Measurements from ENCODE around the gene TMPRSS6. TPM values are rescaled to one million over a fixed set of nuclear protein-coding genes. Genes with fewer than 3 reads are reported as not detected.

TMPRSS6 gene
- polyA plus RNA-seq, 6 donors from 2014 or later = 0.08 TPM; not detected in 5

DNA sequence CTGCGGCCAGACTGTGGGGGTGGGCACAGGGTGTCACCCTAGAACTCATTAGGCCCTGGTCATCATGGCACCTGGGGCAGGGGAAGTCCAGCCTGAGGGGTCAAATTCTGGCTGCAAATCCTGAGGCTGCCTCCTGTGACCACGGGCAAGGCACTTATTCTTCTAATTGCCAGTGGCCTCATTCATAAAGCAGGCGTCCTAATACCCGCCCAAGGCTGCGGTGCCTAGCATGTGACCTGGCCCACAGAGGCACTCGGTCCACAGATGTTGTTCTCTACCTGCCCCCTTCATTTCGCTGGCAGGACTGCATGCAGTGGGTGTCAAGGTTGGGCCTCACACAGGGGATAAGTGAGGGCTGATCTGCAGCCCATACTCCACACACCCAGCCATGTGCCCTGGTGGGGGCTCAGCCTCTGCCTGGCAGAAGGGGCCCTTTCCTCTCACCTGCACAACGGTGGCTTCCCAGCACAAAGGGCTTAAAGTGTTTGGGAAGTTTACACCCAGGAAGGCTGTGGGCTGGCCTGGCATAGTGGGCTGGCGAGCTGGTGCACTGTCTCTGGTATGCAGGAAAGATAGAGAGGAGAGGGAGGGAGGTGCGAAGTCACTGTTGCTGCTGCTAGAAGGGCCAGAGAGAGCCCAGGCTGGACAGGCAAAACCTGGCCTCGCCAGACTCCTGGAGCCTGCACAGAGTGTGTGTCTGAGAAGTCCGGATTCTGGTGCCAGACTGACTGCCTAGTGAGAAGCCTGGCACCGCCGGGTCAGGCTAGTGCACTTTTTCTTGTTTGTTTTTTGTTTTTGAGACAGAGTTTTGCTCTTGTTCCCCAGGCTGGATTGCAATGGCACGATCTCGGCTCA lies 86.8 kb downstream of the TMPRSS6 start:
- Mint-ChIP-seq H3K27me3 (no peaks in the 10 kb centered on the region), H3K27ac (no peak overlapping the region), H3K4me3 (peak overlapping the region in 1 of 8 donors; percentile 22), H3K36me3 (no peaks in the 10 kb centered on the region), H3K4me1 (peaks cover 17 to 28% (median 24%) of the 10 kb centered on the region in 3 donors), H3K9me3 (no peaks in the 10 kb centered on the region)
- no peak for ATAC-seq (ENCODE audit: low read depth in 2 of 2)
- DNase-seq = no peak

- ATAC-seq (ENCODE audit: low read depth in 2 of 2) (peak; percentile 55 to 57), DNase-seq (peak; percentile 37)
- H3K4me3 Mint-ChIP-seq = peak overlapping the region; percentile 44 to 87 (median 76)
- H3K4me1 Mint-ChIP-seq = peaks cover 17 to 28% (median 24%) of the 10 kb centered on the region in 3 donors
- H3K27ac Mint-ChIP-seq = peak overlapping the region in 3 of 6 donors; percentile 50 to 69 (median 65)
- no peaks in the 10 kb centered on the region for H3K36me3 Mint-ChIP-seq
- no peaks in the 10 kb centered on the region for H3K9me3 Mint-ChIP-seq
- no peaks in the 10 kb centered on the region for H3K27me3 Mint-ChIP-seq
Observed at GRCh38 chr22:37021710-37022482, 87.6 kb downstream of the TMPRSS6 start.

DNA sequence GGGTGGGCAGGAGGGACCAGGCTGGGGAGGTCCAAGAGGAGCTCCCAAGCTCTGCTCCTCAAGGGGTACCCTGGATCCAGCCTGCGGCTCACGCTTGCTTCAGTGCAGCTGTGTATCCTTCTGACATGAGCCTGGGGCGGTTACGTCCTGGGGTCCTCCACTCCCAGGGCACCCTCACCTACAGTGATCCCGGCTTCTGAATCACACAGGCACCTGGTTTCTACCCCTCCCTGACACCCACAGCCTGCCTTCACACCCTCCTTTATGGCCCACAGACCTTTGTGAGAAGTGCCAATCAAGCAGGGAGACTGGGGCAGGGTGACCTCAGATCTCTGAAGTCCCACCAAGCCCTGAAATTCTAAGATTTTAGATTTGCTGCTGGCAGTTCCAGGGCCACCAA lies 88.5 kb downstream of the TMPRSS6 start:
- Mint-ChIP-seq H3K4me1 (peaks cover 17 to 28% (median 24%) of the 10 kb centered on the region in 3 donors), H3K9me3 (no peaks in the 10 kb centered on the region), H3K4me3 (peak overlapping the region in 3 of 8 donors; percentile 84 to 88 (median 87)), H3K27me3 (no peaks in the 10 kb centered on the region), H3K36me3 (no peaks in the 10 kb centered on the region), H3K27ac (no peak overlapping the region)
- ATAC-seq (ENCODE audit: low read depth in 2 of 2) (no peak), DNase-seq (no peak)

GRCh38 chr22:37020192-37020479 lies 89.4 kb downstream of the TMPRSS6 start:
- H3K36me3 Mint-ChIP-seq = no peaks in the 10 kb centered on the region
- DNase-seq (no peak), ATAC-seq (ENCODE audit: low read depth in 2 of 2) (no peak)
- no peaks in the 10 kb centered on the region for H3K9me3 Mint-ChIP-seq
- H3K4me1 Mint-ChIP-seq = peaks cover 17 to 32% (median 24%) of the 10 kb centered on the region in 3 donors
- H3K4me3 Mint-ChIP-seq = peak overlapping the region; percentile 84 to 96 (median 88)
- H3K27me3 Mint-ChIP-seq = no peaks in the 10 kb centered on the region
- peak overlapping the region in 1 of 6 donors; percentile 71 for H3K27ac Mint-ChIP-seq

DNA sequence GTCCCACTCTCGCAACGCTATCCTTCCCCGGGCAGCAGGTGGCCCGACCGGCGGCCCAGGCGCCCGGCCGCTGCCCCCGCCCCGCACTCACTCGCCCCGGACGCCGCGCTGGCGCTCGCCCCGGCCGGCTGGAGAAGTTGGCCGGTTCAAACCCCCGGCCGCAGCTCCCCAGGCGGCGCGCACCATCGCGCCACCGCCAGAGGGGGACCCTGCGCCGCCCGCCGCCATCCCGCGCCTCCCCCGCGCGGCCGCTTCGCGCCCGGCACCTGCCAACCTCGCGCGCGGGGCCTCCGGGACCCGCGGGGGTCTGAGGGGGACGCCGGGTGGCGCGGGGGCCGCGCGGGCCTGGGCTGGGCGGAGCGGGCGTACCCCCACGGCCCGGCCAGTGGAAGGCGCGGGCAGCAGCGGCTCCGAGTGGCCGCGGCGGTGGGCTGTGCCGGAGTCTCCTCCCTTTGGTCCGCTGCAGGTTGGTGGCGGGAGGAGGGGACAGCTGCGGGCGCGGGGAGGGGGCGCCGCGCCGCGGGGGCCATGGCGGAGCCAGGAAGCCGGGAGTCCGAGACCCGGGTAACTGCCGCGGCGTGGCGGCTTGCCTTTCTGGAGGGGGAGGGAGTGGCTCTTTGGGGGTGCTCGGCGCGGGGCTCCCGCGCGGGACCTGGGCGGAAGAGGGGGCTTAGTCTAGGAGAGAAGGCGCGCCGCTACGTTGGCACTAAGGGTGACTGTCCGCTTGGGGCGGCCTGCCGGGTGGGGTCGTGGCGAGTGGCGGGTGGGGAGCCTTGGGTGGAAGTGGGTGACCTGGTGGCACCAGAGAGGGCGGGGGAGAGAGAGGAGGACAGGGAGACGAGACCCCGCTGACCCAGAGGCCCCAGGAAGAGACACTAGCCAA lies 90.0 kb downstream of the TMPRSS6 start, which contains the start of the genes MPST and TST:
Gene MPST, plus strand, starts transcription at position 434 of the 883 bp plus-strand sequence. Its CDS starts 95 bp downstream, at position 529.
Gene TST, minus strand, starts transcription at position 139 of the 883 bp plus-strand sequence. CDS start 715 bp downstream, outside the sequence.
- peak within 1 kb of the TSS in 5 of 6 donors; percentile 56 to 86 (median 71) for H3K27ac Mint-ChIP-seq
- no peaks in the 10 kb centered on the region for H3K9me3 Mint-ChIP-seq
- peak; percentile 33 for DNase-seq
- H3K27me3 Mint-ChIP-seq = no peaks in the 10 kb centered on the region
- ATAC-seq (ENCODE audit: low read depth in 2 of 2) = peak; percentile 78 to 81
- H3K36me3 Mint-ChIP-seq = no peaks in the 10 kb centered on the region
- peaks cover 17 to 28% (median 24%) of the 10 kb centered on the region in 3 donors for H3K4me1 Mint-ChIP-seq
- peak within 1 kb of the TSS; percentile 84 to 96 (median 88) for H3K4me3 Mint-ChIP-seq

GRCh38 chr22:37018815-37019308 lies 90.7 kb downstream of the TMPRSS6 start:
- Mint-ChIP-seq H3K4me1 (peaks cover 17 to 28% (median 24%) of the 10 kb centered on the region in 3 donors), H3K9me3 (no peaks in the 10 kb centered on the region), H3K27me3 (no peaks in the 10 kb centered on the region), H3K4me3 (peak overlapping the region; percentile 79 to 91 (median 82)), H3K27ac (peak overlapping the region in 1 of 6 donors; percentile 56), H3K36me3 (no peaks in the 10 kb centered on the region)
- peak; percentile 4 to 10 for ATAC-seq (ENCODE audit: low read depth in 2 of 2)
- no peak for DNase-seq

DNA sequence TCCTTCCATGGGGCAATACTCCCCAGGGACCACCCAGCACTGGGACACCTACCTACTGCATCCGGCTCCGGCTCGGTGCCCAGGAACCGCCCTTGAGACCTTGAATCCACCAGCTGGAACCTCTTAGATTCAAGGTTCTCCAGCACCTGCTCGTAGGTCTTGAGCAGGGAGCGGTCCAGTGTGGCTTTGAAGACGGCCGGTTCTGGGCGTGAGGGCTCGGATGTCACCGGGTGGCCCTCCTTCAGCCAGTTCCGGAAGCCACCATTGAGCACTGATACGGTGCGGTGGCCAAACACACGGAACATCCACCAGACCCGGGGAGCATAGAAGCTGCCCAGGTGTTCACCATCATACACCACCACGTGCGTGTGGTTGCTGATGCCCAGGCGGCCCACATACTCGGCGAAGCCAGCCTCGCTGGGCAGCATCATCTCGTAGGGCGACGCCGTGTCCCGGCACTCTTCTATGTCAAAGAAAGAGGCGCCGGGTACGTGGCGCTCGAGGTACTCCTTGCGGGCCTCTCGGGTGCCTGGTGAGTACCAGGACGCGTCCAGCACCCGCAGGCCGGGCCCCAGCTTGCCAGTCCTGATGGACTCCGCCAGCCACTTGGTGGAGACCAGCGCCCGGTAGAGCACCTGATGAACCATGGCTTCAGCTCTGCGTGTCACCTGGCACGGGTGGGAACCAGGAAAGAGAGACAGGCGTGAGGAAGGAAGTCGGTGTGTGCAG lies 91.3 kb downstream of the TMPRSS6 start:
- DNase-seq = no peak
- ATAC-seq (ENCODE audit: low read depth in 2 of 2) = no peak
- Mint-ChIP-seq H3K9me3 (no peaks in the 10 kb centered on the region), H3K27me3 (no peaks in the 10 kb centered on the region), H3K4me1 (peaks cover 17 to 28% (median 24%) of the 10 kb centered on the region in 3 donors), H3K27ac (peak overlapping the region in 1 of 6 donors; percentile 56), H3K36me3 (no peaks in the 10 kb centered on the region), H3K4me3 (peak overlapping the region; percentile 79 to 91 (median 82))

DNA sequence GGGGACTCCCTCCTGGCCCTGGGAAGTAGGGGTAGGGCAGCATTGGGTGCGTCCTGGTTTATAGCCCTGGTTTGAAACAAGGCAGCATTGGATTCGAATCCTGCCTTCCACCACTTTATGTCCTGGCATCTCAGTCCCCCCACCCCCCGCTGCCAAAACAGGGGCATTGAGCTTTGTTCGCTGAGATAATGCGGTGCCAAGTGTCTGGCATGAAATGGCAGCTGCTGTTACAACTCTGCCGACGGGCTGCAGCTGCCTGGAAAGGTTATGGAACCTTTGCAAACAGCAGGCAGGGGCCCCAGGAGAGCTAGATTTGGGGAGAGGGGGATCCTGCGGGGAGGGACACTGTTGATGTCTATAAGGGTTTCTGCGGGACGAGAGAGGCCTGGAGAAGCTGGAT lies 92.2 kb downstream of the TMPRSS6 start:
- Mint-ChIP-seq H3K9me3 (no peaks in the 10 kb centered on the region), H3K4me1 (peaks cover 17 to 27% (median 23%) of the 10 kb centered on the region in 3 donors), H3K27me3 (no peaks in the 10 kb centered on the region), H3K36me3 (no peaks in the 10 kb centered on the region), H3K4me3 (peak overlapping the region in 4 of 8 donors; percentile 9 to 84 (median 66)), H3K27ac (no peak overlapping the region)
- ATAC-seq (ENCODE audit: low read depth in 2 of 2) (no peak), DNase-seq (no peak)

- no peaks in the 10 kb centered on the region for H3K9me3 Mint-ChIP-seq
- ATAC-seq (ENCODE audit: low read depth in 2 of 2) (no peak), DNase-seq (no peak)
- H3K4me3 Mint-ChIP-seq = peak overlapping the region in 4 of 8 donors; percentile 16 to 81 (median 54)
- H3K27me3 Mint-ChIP-seq = no peaks in the 10 kb centered on the region
- H3K4me1 Mint-ChIP-seq = peaks cover 9 to 17% (median 14%) of the 10 kb centered on the region in 3 donors
- no peak overlapping the region for H3K27ac Mint-ChIP-seq
- H3K36me3 Mint-ChIP-seq = no peaks in the 10 kb centered on the region
Observed at GRCh38 chr22:37016134-37016910, 93.2 kb downstream of the TMPRSS6 start.

DNA sequence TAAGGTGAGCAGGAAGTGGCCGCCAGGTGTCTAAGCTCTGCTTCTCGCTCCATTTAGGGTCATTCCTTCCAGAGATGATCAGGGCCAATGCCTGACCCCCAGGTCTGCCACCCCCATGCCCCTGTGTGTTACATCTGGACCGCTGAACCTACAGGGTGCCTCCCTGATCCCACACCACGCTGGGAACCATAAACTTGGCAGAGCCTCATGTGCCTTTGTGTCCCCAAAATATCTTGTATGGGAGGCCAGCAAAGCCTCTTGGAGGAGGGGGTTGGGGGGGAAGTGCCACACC lies 94.0 kb downstream of the TMPRSS6 start:
- H3K4me3 Mint-ChIP-seq = no peak overlapping the region
- H3K27ac Mint-ChIP-seq = peak overlapping the region in 1 of 6 donors; percentile 21
- H3K36me3 Mint-ChIP-seq = no peaks in the 10 kb centered on the region
- DNase-seq (no peak), ATAC-seq (ENCODE audit: low read depth in 2 of 2) (no peak)
- no peaks in the 10 kb centered on the region for H3K9me3 Mint-ChIP-seq
- peaks cover 6 to 17% (median 8%) of the 10 kb centered on the region in 3 donors for H3K4me1 Mint-ChIP-seq
- H3K27me3 Mint-ChIP-seq = no peaks in the 10 kb centered on the region
